GM21528 (cell line): ENCODE measurements around the gene GATD1.

Source experiments
- ATAC-seq: cut with Tn5 transposase; IDR thresholded peaks from one replicate; pipeline ENCODE4 v1.9.1; 2021; ENCODE audit warnings: mild to moderate bottlenecking, moderate library complexity; ENCODE audit not compliant: unreplicated experiment, low FRiP score

The GATD1 gene

GRCh38 chr11:729492-730074, 47.7 kb downstream of the GATD1 start:
- ATAC-seq: no peak

- no peak for ATAC-seq
These were observed 48.3 kb downstream of the GATD1 start for GRCh38 chr11:728901-729491.

- ATAC-seq: no peak
These were observed 49.2 kb downstream of the GATD1 start for GRCh38 chr11:727859-728748.

- ATAC-seq: no peak
These were observed 50.0 kb downstream of the GATD1 start for GRCh38 chr11:727281-727701.

- ATAC-seq: no peak
These were observed 50.7 kb downstream of the GATD1 start for GRCh38 chr11:726278-727220.

GRCh38 chr11:725624-726202, 51.6 kb downstream of the GATD1 start:
- ATAC-seq: no peak

- no peak for ATAC-seq
These were observed 52.4 kb downstream of the GATD1 start for GRCh38 chr11:724778-725386.

- no peak for ATAC-seq
These were observed 53.1 kb downstream of the GATD1 start for GRCh38 chr11:724049-724777.

GRCh38 chr11:723120-723883, 54.0 kb downstream of the GATD1 start:
- no peak for ATAC-seq

- no peak for ATAC-seq
These were observed 54.9 kb downstream of the GATD1 start for GRCh38 chr11:722346-722811.

GRCh38 chr11:721741-722345, 55.4 kb downstream of the GATD1 start:
- ATAC-seq: no peak

GRCh38 chr11:721247-721740, 56.0 kb downstream of the GATD1 start:
- ATAC-seq: no peak

GRCh38 chr11:720642-721246, 56.5 kb downstream of the GATD1 start:
- no peak for ATAC-seq

- no peak for ATAC-seq
These were observed 57.2 kb downstream of the GATD1 start for GRCh38 chr11:720017-720641.

GRCh38 chr11:719214-720016, 57.9 kb downstream of the GATD1 start:
- no peak for ATAC-seq
